Measurements from ENCODE around the gene RPF1. TPM values are rescaled to one million over a fixed set of nuclear protein-coding genes. Genes with fewer than 3 reads are reported as not detected.

The RPF1 gene
- 19.7 and 27.2 TPM in 2 replicates for total RNA-seq

DNA sequence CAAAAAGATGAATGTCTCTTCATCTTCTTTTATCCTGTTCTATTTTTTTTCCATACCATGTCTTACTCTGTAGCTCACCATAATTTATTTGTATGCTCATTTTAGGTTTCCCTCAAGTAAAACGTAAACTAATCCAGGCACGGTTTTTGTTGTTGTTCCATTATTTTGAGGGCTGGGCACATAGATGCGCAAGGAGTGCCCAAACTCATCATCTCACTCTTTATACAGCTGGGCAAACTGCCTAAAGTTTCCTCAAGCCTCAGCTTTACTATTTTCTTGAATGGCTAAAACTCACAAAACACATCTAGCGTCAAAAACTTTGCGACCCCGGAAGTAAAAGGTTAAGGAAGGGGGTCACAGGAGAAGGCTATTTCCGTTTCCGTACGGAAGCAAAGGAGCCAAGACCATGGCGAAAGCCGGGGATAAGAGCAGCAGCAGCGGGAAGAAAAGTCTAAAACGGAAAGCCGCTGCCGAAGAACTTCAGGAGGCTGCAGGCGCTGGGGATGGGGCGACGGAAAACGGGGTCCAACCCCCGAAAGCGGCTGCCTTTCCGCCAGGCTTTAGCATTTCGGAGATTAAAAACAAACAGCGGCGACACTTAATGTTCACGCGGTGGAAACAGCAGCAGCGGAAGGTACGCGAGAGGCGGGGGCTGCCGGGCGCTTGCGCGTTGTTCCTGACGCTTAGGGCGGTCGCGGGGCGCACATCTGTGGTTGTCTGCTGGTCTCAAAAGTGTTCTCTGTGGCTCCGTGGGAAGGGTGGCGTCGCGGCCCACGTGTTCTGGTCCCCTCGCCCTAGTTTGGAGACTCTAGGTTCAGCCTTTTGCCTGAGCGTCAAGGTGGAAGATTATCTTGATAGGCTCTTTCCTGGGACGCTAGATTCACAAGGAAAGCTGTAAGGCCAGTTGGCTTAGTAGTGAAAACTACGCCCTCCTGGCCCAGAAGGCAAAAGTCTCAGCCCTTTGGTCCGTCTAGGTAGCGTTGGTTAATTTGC, at the start of gene RPF1:
RPF1 (plus strand) TSS at position 391 of the 993 bp plus-strand sequence; CDS start at position 407, 16 bp downstream.

DNA sequence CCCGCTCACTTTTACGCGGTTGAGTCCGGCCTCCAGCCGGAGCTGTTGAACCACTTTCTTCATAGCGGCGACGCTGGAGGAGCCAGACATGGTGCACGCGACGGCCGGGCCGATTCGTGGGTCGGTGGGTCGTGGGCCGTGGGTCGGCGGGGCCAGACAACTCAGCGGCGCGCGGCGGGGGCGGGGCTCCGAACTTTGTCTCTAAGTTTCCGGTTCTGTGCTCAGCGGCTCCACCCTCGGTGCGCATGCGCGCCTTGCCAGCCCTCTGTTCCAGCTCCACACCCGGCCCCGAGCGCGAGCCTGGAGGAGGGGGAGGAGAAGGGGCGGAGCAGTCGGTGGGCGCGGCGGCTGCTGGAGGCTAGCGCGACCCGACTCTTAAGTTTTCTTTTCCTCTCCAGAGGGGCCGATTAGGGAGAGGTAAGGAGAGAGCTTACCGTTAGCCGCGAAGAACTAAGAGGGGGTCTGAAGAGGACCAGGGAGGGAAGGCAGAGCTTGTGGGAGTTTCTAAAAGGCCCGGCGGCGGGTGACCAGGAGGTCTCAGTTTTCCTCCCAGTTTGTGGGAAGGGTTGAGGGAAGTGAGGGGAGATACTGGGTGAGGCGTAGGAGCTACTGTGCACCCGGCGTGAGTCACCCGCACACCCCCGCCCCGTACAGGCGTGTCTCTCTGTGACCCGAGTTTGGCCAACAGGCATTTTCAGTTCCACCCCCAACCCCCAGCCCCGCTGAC, 27.1 kb downstream of the RPF1 start, which contains the start of the genes GNG5 and SPATA1:
GNG5 (minus strand) TSS at position 580 of the 727 bp plus-strand sequence; CDS start at position 90, 490 bp downstream.
SPATA1 (plus strand) TSS at position 385 of the 727 bp plus-strand sequence. CDS start 9,974 bp downstream, outside the sequence.

Other genes starting within 250 kb of the RPF1 start
- gene SAMD13, start 177.6 kb upstream of the RPF1 start, total RNA-seq: 0.43 and 1.0 TPM in 2 replicates
- not detected in 2 replicates for gene DNASE2B, start 80.8 kb upstream of the RPF1 start, total RNA-seq
- gene SPATA1, start 27.1 kb downstream of the RPF1 start, total RNA-seq: 0.86 and 1.2 TPM in 2 replicates
- 7.9 and 10.9 TPM in 2 replicates for gene GNG5, start 27.3 kb downstream of the RPF1 start, total RNA-seq
- 5.5 and 7.9 TPM in 2 replicates for gene CTBS, start 95.2 kb downstream of the RPF1 start, total RNA-seq
- 0.98 and 1.6 TPM in 2 replicates for gene SSX2IP, start 211.2 kb downstream of the RPF1 start, total RNA-seq

Measured in dermis lymphatic vessel endothelial cell (primary cell).